Measurements from ENCODE around the gene N4BP2L2. TPM values are rescaled to one million over a fixed set of nuclear protein-coding genes. Genes with fewer than 3 reads are reported as not detected.

Gene N4BP2L2
- total RNA-seq, 1 donor: 183 TPM

DNA sequence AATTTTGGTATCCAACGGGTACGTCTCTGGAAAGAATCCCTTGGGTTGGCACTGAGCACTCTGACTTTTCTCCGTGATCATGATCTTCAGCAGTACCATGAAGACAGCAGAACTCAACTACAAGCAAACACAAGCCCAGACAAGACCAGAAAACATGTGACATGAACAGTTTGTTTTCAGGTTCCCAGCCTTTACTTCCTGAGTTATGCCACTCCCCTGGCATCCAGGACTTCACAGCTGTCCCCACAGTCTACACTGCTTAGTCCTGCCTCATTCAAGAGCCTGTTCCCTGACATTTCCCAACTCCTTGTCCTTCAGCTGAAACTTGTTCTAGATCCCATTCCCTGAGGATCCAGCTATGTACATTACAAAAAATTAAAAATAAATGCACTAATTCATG lies 105.7 kb downstream of the N4BP2L2 start:
- Histone ChIP-seq H3K4me3 (ENCODE audit: insufficient read depth, low read length) (no peak overlapping the region), H3K79me2 (ENCODE audit: insufficient read depth, low read length) (no peaks in the 10 kb centered on the region), H3K27me3 (ENCODE audit: insufficient read depth, low read length) (no peaks in the 10 kb centered on the region), H4K20me1 (ENCODE audit: insufficient read depth, low read length) (no peaks in the 10 kb centered on the region), H3K4me1 (ENCODE audit: insufficient read depth, low read length) (peaks cover 7% of the 10 kb centered on the region), H3K36me3 (ENCODE audit: insufficient read depth, low read length) (peaks cover 14% of the 10 kb centered on the region), H2AFZ (ENCODE audit: low read length) (no peak overlapping the region), H3K27ac (ENCODE audit: low read depth, low read length) (no peak overlapping the region), H3K9me3 (ENCODE audit: low read depth, low read length) (no peaks in the 10 kb centered on the region), H3K4me2 (ENCODE audit: insufficient read depth, low read length) (no peak overlapping the region)
- TF ChIP-seq, protein P1, sequence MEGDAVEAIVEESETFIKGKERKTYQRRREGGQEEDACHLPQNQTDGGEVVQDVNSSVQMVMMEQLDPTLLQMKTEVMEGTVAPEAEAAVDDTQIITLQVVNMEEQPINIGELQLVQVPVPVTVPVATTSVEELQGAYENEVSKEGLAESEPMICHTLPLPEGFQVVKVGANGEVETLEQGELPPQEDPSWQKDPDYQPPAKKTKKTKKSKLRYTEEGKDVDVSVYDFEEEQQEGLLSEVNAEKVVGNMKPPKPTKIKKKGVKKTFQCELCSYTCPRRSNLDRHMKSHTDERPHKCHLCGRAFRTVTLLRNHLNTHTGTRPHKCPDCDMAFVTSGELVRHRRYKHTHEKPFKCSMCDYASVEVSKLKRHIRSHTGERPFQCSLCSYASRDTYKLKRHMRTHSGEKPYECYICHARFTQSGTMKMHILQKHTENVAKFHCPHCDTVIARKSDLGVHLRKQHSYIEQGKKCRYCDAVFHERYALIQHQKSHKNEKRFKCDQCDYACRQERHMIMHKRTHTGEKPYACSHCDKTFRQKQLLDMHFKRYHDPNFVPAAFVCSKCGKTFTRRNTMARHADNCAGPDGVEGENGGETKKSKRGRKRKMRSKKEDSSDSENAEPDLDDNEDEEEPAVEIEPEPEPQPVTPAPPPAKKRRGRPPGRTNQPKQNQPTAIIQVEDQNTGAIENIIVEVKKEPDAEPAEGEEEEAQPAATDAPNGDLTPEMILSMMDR (IDR thresholded peaks at IDR 0.05; ENCODE audit: extremely low read depth, low read depth, low read length): no peak
- DNase-seq (ENCODE audit: insufficient read length, low spot score, missing footprints): no peak

DNA sequence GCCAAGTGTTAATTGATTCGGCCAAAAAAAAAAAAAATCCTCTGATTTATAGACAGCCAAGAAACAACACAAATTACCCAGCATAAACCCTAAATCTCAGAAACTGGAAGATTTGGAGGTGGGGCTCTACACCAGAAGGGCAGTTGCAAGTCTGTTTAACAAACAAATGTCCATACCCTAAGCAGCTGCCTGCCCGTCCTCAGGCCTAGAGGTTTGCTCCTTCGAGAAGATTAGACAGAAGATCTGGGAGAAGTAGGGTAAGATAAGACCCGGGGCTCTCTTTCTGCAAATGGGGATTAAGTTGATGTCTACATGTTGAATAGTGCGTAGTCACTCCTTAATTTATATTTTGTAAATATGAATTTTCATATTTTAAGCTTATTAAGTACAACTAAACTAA lies 107.2 kb downstream of the N4BP2L2 start:
- Histone ChIP-seq H2AFZ (ENCODE audit: low read length) (no peak overlapping the region), H3K27me3 (ENCODE audit: insufficient read depth, low read length) (no peaks in the 10 kb centered on the region), H3K36me3 (ENCODE audit: insufficient read depth, low read length) (peaks cover 10% of the 10 kb centered on the region), H3K4me2 (ENCODE audit: insufficient read depth, low read length) (no peak overlapping the region), H4K20me1 (ENCODE audit: insufficient read depth, low read length) (no peaks in the 10 kb centered on the region), H3K27ac (ENCODE audit: low read depth, low read length) (no peak overlapping the region), H3K4me1 (ENCODE audit: insufficient read depth, low read length) (peaks cover 13% of the 10 kb centered on the region), H3K79me2 (ENCODE audit: insufficient read depth, low read length) (peaks cover 4% of the 10 kb centered on the region), H3K4me3 (ENCODE audit: insufficient read depth, low read length) (no peak overlapping the region), H3K9me3 (ENCODE audit: low read depth, low read length) (no peaks in the 10 kb centered on the region)
- TF ChIP-seq, protein P1 (IDR thresholded peaks at IDR 0.05; ENCODE audit: extremely low read depth, low read depth, low read length): no peak
- DNase-seq (ENCODE audit: insufficient read length, low spot score, missing footprints): no peak

DNA sequence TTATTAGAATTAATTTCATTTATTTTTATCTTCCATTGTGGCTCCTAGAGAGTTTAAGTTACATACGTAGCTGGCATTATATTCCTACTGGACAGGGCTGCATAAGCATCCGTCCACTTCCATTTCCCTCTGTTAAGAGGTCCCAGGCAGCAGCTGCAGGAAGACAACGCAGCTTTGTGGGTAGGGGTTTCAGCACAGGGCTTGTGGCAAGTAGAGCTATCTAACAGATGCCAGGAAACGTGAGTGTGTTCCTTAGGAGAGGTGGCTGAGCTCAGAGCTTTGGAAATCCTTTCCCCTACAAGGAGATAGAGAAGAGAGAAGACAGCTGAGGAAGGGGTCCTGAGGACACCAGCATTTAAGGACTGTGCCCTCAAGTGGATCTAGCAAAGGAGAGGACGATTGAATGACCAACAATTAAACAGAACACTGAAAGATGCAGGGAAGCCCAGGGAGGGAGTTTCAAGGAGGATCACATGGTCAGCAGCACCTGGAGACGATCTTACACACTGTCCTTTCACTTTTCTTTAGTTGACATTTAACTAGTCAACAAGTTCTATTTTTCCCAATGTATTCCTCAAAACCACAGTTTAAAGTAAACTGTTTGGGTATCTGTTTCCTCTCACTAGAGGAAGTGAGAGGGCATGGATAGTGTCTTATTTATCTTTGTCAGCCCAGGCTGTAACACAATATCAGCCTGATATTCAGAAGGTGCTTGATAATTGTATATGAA lies 108.4 kb downstream of the N4BP2L2 start:
- TF ChIP-seq, protein P1 (IDR thresholded peaks at IDR 0.05; ENCODE audit: extremely low read depth, low read depth, low read length): no peak
- no peaks in the 10 kb centered on the region for H4K20me1 ChIP-seq (ENCODE audit: insufficient read depth, low read length)
- H3K4me3 ChIP-seq (ENCODE audit: insufficient read depth, low read length): no peak overlapping the region
- H3K9me3 ChIP-seq (ENCODE audit: low read depth, low read length): no peaks in the 10 kb centered on the region
- H3K4me2 ChIP-seq (ENCODE audit: insufficient read depth, low read length): no peak overlapping the region
- H3K27ac ChIP-seq (ENCODE audit: low read depth, low read length): no peak overlapping the region
- H2AFZ ChIP-seq (ENCODE audit: low read length): no peak overlapping the region
- H3K36me3 ChIP-seq (ENCODE audit: insufficient read depth, low read length): peaks cover 10% of the 10 kb centered on the region
- peaks cover 19% of the 10 kb centered on the region for H3K4me1 ChIP-seq (ENCODE audit: insufficient read depth, low read length)
- DNase-seq (ENCODE audit: insufficient read length, low spot score, missing footprints): no peak
- H3K79me2 ChIP-seq (ENCODE audit: insufficient read depth, low read length): peaks cover 6% of the 10 kb centered on the region
- no peaks in the 10 kb centered on the region for H3K27me3 ChIP-seq (ENCODE audit: insufficient read depth, low read length)

DNA sequence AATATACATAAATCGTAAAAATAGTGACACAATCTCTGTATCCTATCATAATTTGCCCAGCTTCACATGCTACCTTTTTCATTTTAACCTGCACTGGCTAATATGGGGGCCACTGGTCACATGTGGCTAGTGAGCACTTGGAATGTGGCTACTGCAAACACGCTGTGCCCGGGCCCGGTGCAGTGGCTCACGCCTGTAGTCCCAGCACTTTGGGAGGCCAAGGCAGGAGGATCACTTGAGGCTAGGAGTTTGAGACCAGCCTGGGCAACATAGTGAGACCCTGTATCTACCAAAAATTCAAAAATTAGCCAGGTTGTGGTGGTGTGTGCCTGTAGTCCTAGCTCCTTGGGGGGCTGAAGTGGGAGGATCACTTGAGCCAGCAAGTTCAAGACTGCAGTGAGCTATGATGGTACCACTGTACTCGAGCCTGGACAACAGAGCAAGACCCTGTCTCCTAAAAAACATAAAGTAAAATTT lies 109.1 kb downstream of the N4BP2L2 start:
- H3K36me3 ChIP-seq (ENCODE audit: insufficient read depth, low read length): peaks cover 10% of the 10 kb centered on the region
- H3K79me2 ChIP-seq (ENCODE audit: insufficient read depth, low read length): peaks cover 6% of the 10 kb centered on the region
- TF ChIP-seq, protein P1 (IDR thresholded peaks at IDR 0.05; ENCODE audit: extremely low read depth, low read depth, low read length): no peak
- no peak overlapping the region for H2AFZ ChIP-seq (ENCODE audit: low read length)
- H3K27ac ChIP-seq (ENCODE audit: low read depth, low read length): no peak overlapping the region
- H3K9me3 ChIP-seq (ENCODE audit: low read depth, low read length): no peaks in the 10 kb centered on the region
- H3K4me2 ChIP-seq (ENCODE audit: insufficient read depth, low read length): no peak overlapping the region
- peaks cover 19% of the 10 kb centered on the region for H3K4me1 ChIP-seq (ENCODE audit: insufficient read depth, low read length)
- no peaks in the 10 kb centered on the region for H3K27me3 ChIP-seq (ENCODE audit: insufficient read depth, low read length)
- H4K20me1 ChIP-seq (ENCODE audit: insufficient read depth, low read length): no peaks in the 10 kb centered on the region
- H3K4me3 ChIP-seq (ENCODE audit: insufficient read depth, low read length): no peak overlapping the region
- no peak for DNase-seq (ENCODE audit: insufficient read length, low spot score, missing footprints)
